Type B pancreatic cell (in vitro differentiated cells): ENCODE measurements around the gene PDE6D. TPM values are rescaled to one million over a fixed set of nuclear protein-coding genes. Genes with fewer than 3 reads are reported as not detected.
A peak's percentile ranks its signal among the peaks of the same experiment; 100 is the strongest.

Experiments
- DNase-seq: peaks from one replicate; pipeline ENCODE4 v3.0.0; 2021; ENCODE audit warnings: mixed read lengths; ENCODE audit not compliant: unreplicated experiment; ENCODE audit errors: extremely low spot score
- H3K27ac Mint-ChIP-seq: 2 replicates; pipeline ENCODE4 v1.8.0; 2021; ENCODE audit warnings: mild to moderate bottlenecking, mixed read lengths
- H3K27me3 Mint-ChIP-seq: 2 replicates; pipeline ENCODE4 v1.8.0; 2021; ENCODE audit warnings: mixed read lengths
- H3K36me3 Mint-ChIP-seq: 2 replicates; pipeline ENCODE4 v1.8.0; 2021; ENCODE audit warnings: mixed read lengths
- H3K4me1 Mint-ChIP-seq: one replicate; pipeline ENCODE4 v1.8.0; 2021; ENCODE audit warnings: mixed read lengths; ENCODE audit not compliant: unreplicated experiment
- H3K4me3 Mint-ChIP-seq: 2 replicates; pipeline ENCODE4 v1.8.0; 2021; ENCODE audit warnings: mild to moderate bottlenecking, mixed read lengths
- H3K9me3 Mint-ChIP-seq: 2 replicates; pipeline ENCODE4 v1.8.0; 2021; ENCODE audit warnings: mixed read lengths
- CTCF ChIP-seq: fragments of 200-600 bp; sonication (generic); conservative IDR thresholded peaks from 2 replicates; pipeline ENCODE4 v1.5.0; 2021; ENCODE audit warnings: antibody characterized with exemption, mild to moderate bottlenecking
- total RNA-seq: library from RNA; stranded (reverse); gene quantifications from 2 replicates; pipeline ENCODE4 v1.2.1, GENCODE V29; 2021; ENCODE audit warnings: low replicate concordance

Gene PDE6D
- total RNA-seq, 1 donor from 2014 or later = 24.3 TPM

- no peak overlapping the region for H3K4me3 Mint-ChIP-seq
- no peak overlapping the region for H3K27ac Mint-ChIP-seq
- peaks cover 23% of the 10 kb centered on the region for H3K4me1 Mint-ChIP-seq
- H3K36me3 Mint-ChIP-seq = no peaks in the 10 kb centered on the region
- no peak for TF ChIP-seq CTCF
- DNase-seq = no peak
- no peaks in the 10 kb centered on the region for H3K9me3 Mint-ChIP-seq
- no peaks in the 10 kb centered on the region for H3K27me3 Mint-ChIP-seq
Measured at GRCh38 chr2:231689124-231689893, 91.8 kb downstream of the PDE6D start.

GRCh38 chr2:231688719-231689118 is 92.4 kb downstream of the PDE6D start:
- Mint-ChIP-seq H3K36me3 (no peaks in the 10 kb centered on the region), H3K27ac (no peak overlapping the region), H3K9me3 (no peaks in the 10 kb centered on the region), H3K27me3 (no peaks in the 10 kb centered on the region), H3K4me1 (peaks cover 19% of the 10 kb centered on the region), H3K4me3 (no peak overlapping the region)
- DNase-seq = no peak
- no peak for TF ChIP-seq CTCF

- H3K27ac Mint-ChIP-seq = no peak overlapping the region
- TF ChIP-seq CTCF = no peak
- DNase-seq = no peak
- peaks cover 19% of the 10 kb centered on the region for H3K4me1 Mint-ChIP-seq
- H3K4me3 Mint-ChIP-seq = no peak overlapping the region
- no peaks in the 10 kb centered on the region for H3K9me3 Mint-ChIP-seq
- no peaks in the 10 kb centered on the region for H3K36me3 Mint-ChIP-seq
- H3K27me3 Mint-ChIP-seq = no peaks in the 10 kb centered on the region
Measured at GRCh38 chr2:231687961-231688360, 93.1 kb downstream of the PDE6D start.

GRCh38 chr2:231687133-231687852 is 93.8 kb downstream of the PDE6D start:
- TF ChIP-seq CTCF = peak; percentile 68

GRCh38 chr2:231686192-231687100 is 94.6 kb downstream of the PDE6D start:
- no peaks in the 10 kb centered on the region for H3K36me3 Mint-ChIP-seq
- H3K27ac Mint-ChIP-seq = peak overlapping the region; percentile 53
- peaks cover 34% of the 10 kb centered on the region for H3K4me1 Mint-ChIP-seq
- TF ChIP-seq CTCF = no peak
- H3K4me3 Mint-ChIP-seq = peak overlapping the region; percentile 32
- no peak for DNase-seq
- H3K9me3 Mint-ChIP-seq = no peaks in the 10 kb centered on the region
- H3K27me3 Mint-ChIP-seq = no peaks in the 10 kb centered on the region

More at GRCh38 chr2:231687133-231687852, 93.8 kb downstream of the PDE6D start:
- peaks cover 25% of the 10 kb centered on the region for H3K4me1 Mint-ChIP-seq
- H3K36me3 Mint-ChIP-seq = no peaks in the 10 kb centered on the region
- H3K9me3 Mint-ChIP-seq = no peaks in the 10 kb centered on the region
- peak overlapping the region; percentile 53 for H3K27ac Mint-ChIP-seq
- peak; percentile 81 for DNase-seq
- peak overlapping the region; percentile 32 for H3K4me3 Mint-ChIP-seq
- H3K27me3 Mint-ChIP-seq = no peaks in the 10 kb centered on the region
